AG04450 (cell line): ENCODE measurements around the gene SDCBP2. TPM values are rescaled to one million over a fixed set of nuclear protein-coding genes. Genes with fewer than 3 reads are reported as not detected.

Source experiments
- CTCF ChIA-PET: fragments of 300-600, 350-600 bp; formaldehyde crosslinking; extraction: SDS; loops from one replicate; lab custom pipeline; 2022; ENCODE audit warnings: antibody characterized with exemption, inconsistent platforms; lab: Charles Lee
- POLR2A ChIA-PET: fragments of 350-600 bp; formaldehyde crosslinking; extraction: SDS; loops from one replicate; lab custom pipeline; 2021; ENCODE audit warnings: antibody characterized with exemption, inconsistent platforms; lab: Yijun Ruan, JAX
- DNase-seq: peaks from one replicate; pipeline ENCODE4 v3.0.0-alpha.2; 2011; ENCODE audit warnings: low read depth, low spot score
- H3K27ac ChIP-seq: one replicate; pipeline ENCODE4 v1.5.1; 2012; ENCODE audit warnings: low read depth, low read length, control low read depth
- H3K27me3 ChIP-seq: one replicate; pipeline ENCODE4 v1.6.0; 2012; ENCODE audit warnings: low read length; ENCODE audit not compliant: control insufficient read depth, insufficient read depth
- H3K4me3 ChIP-seq: 2 replicates; pipeline ENCODE4 v1.5.1; 2011; ENCODE audit warnings: mild to moderate bottlenecking, low read depth, low read length, control low read depth
- H3K9me3 ChIP-seq: 2 replicates; pipeline ENCODE4 v1.5.1; 2012; ENCODE audit warnings: low read length; ENCODE audit not compliant: control insufficient read depth, insufficient read depth
- CTCF ChIP-seq: IDR thresholded peaks from 2 replicates; pipeline ENCODE4 v1.5.1; 2011; ENCODE audit warnings: low read depth, low read length, control low read depth, inconsistent platforms
- polyA plus RNA-seq: library from polyadenylated mRNA; depleted of rRNA; stranded (reverse); fragments of >200 nt; gene quantifications from 2 replicates; pipeline ENCODE4 v1.2.3, GENCODE V29; 2011

Gene SDCBP2
- polyA plus RNA-seq, 1 experiment: 2.0 TPM

GRCh38 chr20:1273366-1273765 lies 55.6 kb downstream of the SDCBP2 start:
- Histone ChIP-seq H3K27ac (no peak overlapping the region), H3K9me3 (no peaks in the 10 kb centered on the region), H3K4me3 (no peak overlapping the region), H3K27me3 (no peaks in the 10 kb centered on the region)
- no peak for TF ChIP-seq CTCF
- ChIA-PET POLR2A (interaction anchor here (0.6 kb wide), 1 partner anchor 440 kb away, joined by 3 read pairs; the partner anchor contains the start of gene FAM110A), CTCF (interaction anchor here (0.6 kb wide), 1 partner anchor 120 kb away, joined by 5 read pairs; no protein-coding TSS in a partner anchor)
- DNase-seq: no peak

GRCh38 chr20:1272368-1273100 lies 56.4 kb downstream of the SDCBP2 start:
- CTCF ChIA-PET: interaction anchor here (1.0 kb wide), 1 partner anchor 25 kb away, joined by 3 read pairs; no protein-coding TSS in a partner anchor
- POLR2A ChIA-PET: interaction anchor here (0.6 kb wide), 1 partner anchor 439 kb away, joined by 3 read pairs; the partner anchor contains the start of gene FAM110A
- no peak overlapping the region for H3K27ac ChIP-seq

GRCh38 chr20:1269850-1270249 lies 59.1 kb downstream of the SDCBP2 start:
- no peak overlapping the region for H3K4me3 ChIP-seq
- no peaks in the 10 kb centered on the region for H3K9me3 ChIP-seq
- DNase-seq: no peak
- no peak overlapping the region for H3K27ac ChIP-seq
- POLR2A ChIA-PET: no interaction called here
- no peak for TF ChIP-seq CTCF
- H3K27me3 ChIP-seq: no peaks in the 10 kb centered on the region
- CTCF ChIA-PET: interaction anchor here (0.6 kb wide), 1 partner anchor 91 kb away, joined by 3 read pairs; no protein-coding TSS in a partner anchor

More at GRCh38 chr20:1272368-1273100, 56.4 kb downstream of the SDCBP2 start:
- H3K4me3 ChIP-seq: no peak overlapping the region
- no peaks in the 10 kb centered on the region for H3K9me3 ChIP-seq
- TF ChIP-seq CTCF: no peak
- DNase-seq: no peak
- no peaks in the 10 kb centered on the region for H3K27me3 ChIP-seq

GRCh38 chr20:1269235-1269634 lies 59.7 kb downstream of the SDCBP2 start:
- POLR2A ChIA-PET: no interaction called here
- Histone ChIP-seq H3K4me3 (no peak overlapping the region), H3K27me3 (no peaks in the 10 kb centered on the region), H3K9me3 (no peaks in the 10 kb centered on the region), H3K27ac (no peak overlapping the region)
- CTCF ChIA-PET: no interaction called here
- DNase-seq: no peak
- TF ChIP-seq CTCF: no peak

- TF ChIP-seq CTCF: no peak
- Histone ChIP-seq H3K27me3 (no peaks in the 10 kb centered on the region), H3K27ac (no peak overlapping the region), H3K4me3 (no peak overlapping the region), H3K9me3 (no peaks in the 10 kb centered on the region)
- POLR2A ChIA-PET: no interaction called here
- CTCF ChIA-PET: interaction anchor here (1.7 kb wide), 1 partner anchor 201 kb away, joined by 5 read pairs; no protein-coding TSS in a partner anchor
- no peak for DNase-seq
These were observed 61.0 kb downstream of the SDCBP2 start for GRCh38 chr20:1267809-1268374.
